HCT116 (cell line): ENCODE measurements around the gene ATP1B4.

Source experiments
- ATF3 ChIP-seq: IDR thresholded peaks from 2 replicates; pipeline ENCODE4 v1.6.1; 2012
- CEBPB ChIP-seq: IDR thresholded peaks from 2 replicates; pipeline ENCODE4 v1.6.1; 2012; ENCODE audit warnings: low read depth
- CTCF ChIP-seq, 3 experiments: fragments of 200-600 bp in 1 of 3; sonication (generic) in 1 of 3; IDR thresholded peaks in 2 of 3; conservative IDR thresholded peaks in 1 of 3; 2 replicates each; pipeline ENCODE4 v1.5.1; 2012 to 2017; ENCODE audit warnings: low read depth in 2 of 3, low read length in 2 of 3, antibody characterized with exemption in 1 of 3, borderline replicate concordance in 1 of 3, control low read depth in 1 of 3, mild to moderate bottlenecking in 1 of 3, mixed read lengths in 1 of 3, mixed run types in 1 of 3, moderate library complexity in 1 of 3; ENCODE audit not compliant: insufficient read depth in 1 of 3
- ELF1 ChIP-seq: IDR thresholded peaks from 2 replicates; pipeline ENCODE4 v1.6.1; 2012; ENCODE audit warnings: low read depth, borderline replicate concordance
- EZH2 ChIP-seq: fragments of 200-600 bp; sonication (generic); IDR thresholded peaks from 2 replicates; pipeline ENCODE4 v1.6.1; 2017; ENCODE audit warnings: antibody characterized with exemption, mixed run types
- POLR2A ChIP-seq: IDR thresholded peaks from 2 replicates; pipeline ENCODE4 v1.7.0; 2011; ENCODE audit warnings: borderline replicate concordance; ENCODE audit not compliant: insufficient read depth, insufficient read length; ENCODE audit errors: extremely low read depth
- POLR2AphosphoS5 ChIP-seq: IDR thresholded peaks from 2 replicates; pipeline ENCODE4 v1.6.1; 2011; ENCODE audit warnings: mild to moderate bottlenecking, low read depth, low read length, moderate library complexity
- REST ChIP-seq: IDR thresholded peaks from 2 replicates; pipeline ENCODE4 v1.6.1; 2012; ENCODE audit warnings: low read depth
- SP1 ChIP-seq: IDR thresholded peaks from 2 replicates; pipeline ENCODE4 v1.6.1; 2012; ENCODE audit warnings: low read depth
- YY1 ChIP-seq: IDR thresholded peaks from 2 replicates; pipeline ENCODE4 v1.6.1; 2011; ENCODE audit warnings: low read length, low read depth, moderate library complexity, mild to moderate bottlenecking; ENCODE audit not compliant: insufficient replicate concordance; ENCODE audit errors: extremely low read depth
- ZFX ChIP-seq: fragments of 450-650 bp; IDR thresholded peaks from 2 replicates; pipeline ENCODE4 v1.6.1; 2017

GRCh38 chrX:120356084-120356483 lies 5.8 kb upstream of the ATP1B4 start:
- TF ChIP-seq EZH2 (no peak), CTCF (IDR thresholded peaks at IDR 0.05 in 2 of 3, conservative IDR thresholded peaks at IDR 0.05 in 1 of 3; ENCODE audit: borderline replicate concordance in 1 of 3, insufficient read depth in 1 of 3, low read depth in 2 of 3, low read length in 2 of 3) (no peak), CEBPB (peak; percentile 27; the same call in 1 of the 2 replicates), POLR2A (no peak), ZFX (no peak), SP1 (no peak), ELF1 (no peak), ATF3 (no peak), POLR2AphosphoS5 (no peak), YY1 (no peak), REST (no peak)
